ENCODE results near the gene PRKN.
"Not testable (repeated sequence)": the region's sequence is repeated elsewhere in the genome, so short reads cannot be mapped to it uniquely, and the experiment has no call there.

Gene PRKN

DNA sequence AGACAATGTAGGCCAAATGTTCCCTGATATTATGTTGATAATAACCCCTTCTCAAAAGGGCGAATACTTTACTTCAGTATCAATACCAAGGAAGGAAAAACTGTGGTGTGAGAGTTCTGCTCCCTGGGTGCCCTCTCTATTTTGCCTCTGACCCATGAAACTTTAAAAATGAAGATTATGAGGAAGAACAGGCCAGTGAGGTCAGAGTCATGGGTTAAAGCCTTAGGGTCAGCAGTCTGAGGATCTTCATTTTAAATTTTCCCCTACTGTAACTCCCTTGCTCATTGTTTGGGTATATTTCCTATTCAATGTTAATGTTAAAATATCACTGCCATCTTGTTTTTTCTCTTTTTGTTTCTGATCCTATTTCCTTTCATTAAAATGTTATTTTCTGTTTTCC is 47.9 kb downstream of the PRKN start:
- in situ Hi-C loops (cut with MboI; ENCODE audit: low sequenced_read_pairs) = no loop called here

DNA sequence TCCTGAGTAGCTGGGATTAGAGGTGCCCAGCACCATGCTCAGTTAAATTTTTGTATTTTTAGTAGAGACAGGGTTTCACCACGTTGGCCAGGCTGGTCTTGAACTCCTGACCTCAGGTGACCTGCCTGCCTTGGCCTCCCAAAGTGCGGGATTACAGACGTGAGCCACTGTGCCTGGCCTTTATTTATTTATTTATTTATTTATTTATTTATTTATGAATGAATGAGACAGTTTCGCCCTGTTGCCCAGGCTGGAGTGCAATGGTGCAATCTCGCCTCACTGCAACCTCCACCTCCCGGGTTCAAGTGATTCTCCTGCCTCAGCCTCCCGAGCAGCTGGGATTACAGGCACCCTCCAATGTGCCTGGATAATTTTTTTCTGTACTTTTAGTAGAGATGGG is 48.7 kb downstream of the PRKN start:
- in situ Hi-C loops (cut with MboI; ENCODE audit: low sequenced_read_pairs) = not testable (repeated sequence)

DNA sequence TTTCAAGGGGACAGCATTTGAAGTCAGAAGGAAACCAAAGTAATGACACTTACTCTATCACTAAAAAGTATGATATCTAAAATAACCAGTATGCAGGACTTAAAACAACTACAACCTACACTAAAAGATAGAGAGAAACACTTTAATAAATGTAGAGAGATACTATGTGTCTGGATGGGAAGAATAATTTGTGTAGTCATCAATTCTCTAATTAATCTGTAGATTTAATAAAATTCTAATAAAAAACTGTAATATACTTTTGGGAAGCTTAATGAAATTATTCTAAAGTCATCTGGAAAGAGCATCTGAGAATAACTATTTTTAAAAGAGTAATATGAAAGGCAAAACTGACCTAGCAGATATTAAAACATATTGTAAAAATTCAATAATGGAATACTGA is 52.1 kb downstream of the PRKN start:
- in situ Hi-C loops (cut with MboI; ENCODE audit: low sequenced_read_pairs) = no loop called here

DNA sequence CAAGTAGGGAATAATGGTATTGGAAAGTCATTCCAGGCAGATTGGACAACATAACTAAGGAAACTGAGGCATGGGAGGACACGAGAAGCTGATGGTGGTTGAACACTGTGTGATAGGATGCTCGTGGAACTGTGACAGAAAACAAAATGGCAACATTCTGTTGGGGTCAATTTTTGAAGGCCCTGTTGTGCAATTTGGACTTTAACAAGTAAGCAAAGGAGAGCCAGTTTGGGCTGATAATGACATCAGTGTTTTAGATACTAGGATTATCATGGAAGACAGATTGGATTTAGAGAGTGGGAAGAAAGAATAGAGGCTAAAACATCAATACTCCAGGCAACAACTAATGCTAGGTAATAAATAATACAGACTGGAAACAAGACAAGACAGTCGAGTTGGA is 53.1 kb downstream of the PRKN start:
- in situ Hi-C loops (cut with MboI; ENCODE audit: low sequenced_read_pairs) = no loop called here

DNA sequence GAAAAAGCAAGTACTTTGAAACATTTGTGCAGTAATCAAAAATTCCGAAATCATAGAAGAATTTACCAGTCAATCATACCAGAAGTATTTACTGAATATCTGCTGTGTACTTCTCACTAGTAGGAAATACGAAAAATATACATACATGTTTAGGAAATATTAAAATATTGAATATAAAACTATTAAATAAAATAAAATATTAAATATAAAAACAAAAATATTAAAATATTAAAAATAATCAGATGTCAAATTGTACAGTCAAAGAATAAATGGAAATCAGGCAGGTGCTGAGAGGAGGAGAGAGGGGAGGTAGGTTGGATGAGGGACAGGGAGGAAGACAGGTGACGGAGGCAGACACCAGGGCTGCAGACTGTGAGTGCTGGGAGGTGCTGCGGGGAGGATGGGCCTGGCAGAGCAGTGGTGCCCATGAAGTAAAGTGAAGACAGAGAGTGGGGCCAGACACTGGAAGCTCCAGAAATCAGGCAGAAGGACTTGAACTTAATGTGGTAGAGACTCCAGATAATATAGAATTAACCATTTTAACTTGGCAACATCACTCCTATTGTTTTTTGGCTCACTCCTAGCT is 55.9 kb downstream of the PRKN start:
- in situ Hi-C loops (cut with MboI; ENCODE audit: low sequenced_read_pairs) = no loop called here

DNA sequence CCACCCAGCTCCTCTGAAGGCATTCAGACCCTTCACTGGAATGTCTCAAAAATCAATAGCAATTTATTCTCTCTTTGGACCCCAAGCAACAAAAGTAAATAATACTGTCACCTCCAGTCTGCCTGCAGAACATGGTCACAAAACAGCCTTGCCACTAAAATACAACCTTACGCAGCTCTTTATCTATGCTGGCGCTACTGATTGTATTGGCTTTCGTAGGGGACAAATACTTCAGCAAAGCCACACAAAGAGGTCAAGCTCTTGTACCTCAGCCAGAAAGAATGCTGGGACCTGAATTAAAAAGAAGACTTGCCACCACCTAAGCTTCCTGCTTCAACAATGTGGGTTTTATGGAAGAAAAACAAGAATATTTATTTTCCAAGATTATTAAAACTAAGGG is 57.2 kb downstream of the PRKN start:
- in situ Hi-C loops (cut with MboI; ENCODE audit: low sequenced_read_pairs) = no loop called here

DNA sequence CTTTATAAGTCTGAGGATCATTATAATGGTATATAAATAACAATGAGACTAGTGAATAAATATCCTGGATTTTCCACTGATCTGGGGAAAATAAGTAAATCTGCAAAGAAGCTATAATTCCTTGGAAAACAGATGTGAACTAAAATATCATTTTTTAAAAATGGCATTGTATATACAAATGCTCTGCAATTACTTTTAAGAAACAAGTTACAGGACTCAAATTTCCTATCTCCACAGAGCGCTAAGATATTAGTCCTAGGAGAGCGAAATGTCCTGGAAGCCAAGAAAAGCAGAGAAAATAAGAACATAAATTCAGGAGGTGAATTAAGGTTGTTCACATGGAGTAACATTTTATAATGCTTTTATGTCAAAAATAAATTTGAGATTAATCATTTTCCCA is 61.3 kb downstream of the PRKN start:
- in situ Hi-C loops (cut with MboI; ENCODE audit: low sequenced_read_pairs) = no loop called here

DNA sequence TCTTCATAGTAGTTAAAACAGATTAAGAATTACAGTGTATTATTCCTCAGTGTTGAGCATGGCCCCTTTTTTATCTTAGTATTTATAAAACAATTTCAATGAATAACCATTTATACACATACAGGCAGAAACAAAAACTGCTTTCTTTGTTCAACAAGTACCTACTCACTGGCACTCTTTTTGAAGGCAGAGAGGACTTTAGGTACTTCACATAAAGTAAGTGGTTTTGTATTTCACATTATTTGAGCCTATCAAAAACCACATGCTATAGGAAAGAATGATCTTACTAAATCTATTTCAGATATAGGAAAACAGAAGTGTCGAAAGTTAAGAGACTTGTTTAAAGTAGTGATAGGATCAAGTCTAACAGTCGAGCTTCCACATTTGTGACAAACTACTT is 73.8 kb downstream of the PRKN start:
- in situ Hi-C loops (cut with MboI; ENCODE audit: low sequenced_read_pairs) = no loop called here

DNA sequence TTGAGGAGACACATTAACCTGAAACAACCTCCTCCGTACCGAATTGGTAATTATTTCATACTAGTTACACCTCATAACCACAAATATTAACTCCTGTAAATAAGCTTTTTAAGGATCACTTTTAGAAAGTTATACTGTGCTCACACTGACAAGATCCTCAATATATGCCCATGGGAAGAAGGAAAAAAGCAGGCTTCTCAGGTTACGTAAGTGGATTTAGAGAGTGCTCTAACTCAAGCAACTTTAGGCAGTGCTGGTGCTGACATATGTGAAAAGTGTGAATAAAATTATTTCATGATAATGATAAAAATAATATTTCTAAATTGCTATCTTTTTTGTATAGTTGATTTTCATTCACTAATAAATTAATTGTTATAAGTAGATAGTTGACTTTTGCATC is 76.1 kb downstream of the PRKN start:
- in situ Hi-C loops (cut with MboI; ENCODE audit: low sequenced_read_pairs) = no loop called here

DNA sequence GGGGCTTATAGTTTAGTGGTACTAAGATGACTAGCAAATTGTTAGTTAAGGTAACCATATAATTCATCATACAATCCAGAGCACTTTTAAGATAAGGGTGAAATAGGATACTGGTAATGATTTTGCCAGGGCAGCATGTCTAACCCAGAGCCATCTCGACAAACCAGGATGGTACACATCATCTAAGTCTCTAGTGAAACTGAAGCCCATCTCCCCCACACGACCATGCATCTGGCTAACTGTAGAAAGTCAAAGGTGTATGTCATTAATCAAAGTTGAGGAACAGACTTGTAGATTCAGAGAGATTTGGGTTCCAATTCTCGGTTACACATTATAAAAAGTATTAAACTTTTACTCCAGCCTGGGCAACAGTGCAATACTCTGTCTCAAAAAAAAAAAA is 78.3 kb downstream of the PRKN start:
- in situ Hi-C loops (cut with MboI; ENCODE audit: low sequenced_read_pairs) = no loop called here

DNA sequence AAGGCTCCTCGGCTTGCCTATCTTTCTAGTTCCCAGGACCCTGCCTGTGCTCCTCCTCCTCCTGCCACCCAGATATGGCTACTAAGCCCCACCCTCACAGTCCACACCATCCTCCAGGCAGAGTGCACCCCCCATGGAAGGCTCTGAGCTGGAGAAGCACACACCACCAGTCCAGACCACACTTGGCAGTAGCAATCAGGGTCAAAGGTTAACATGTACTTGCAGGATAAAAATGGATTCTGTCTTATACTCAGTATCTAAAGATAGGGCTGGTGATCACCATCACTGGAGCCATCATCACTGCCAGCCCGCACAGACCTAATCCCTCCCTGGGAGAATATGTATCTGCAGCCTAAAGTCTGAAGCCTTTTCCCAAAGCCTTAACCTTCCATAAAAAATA is 83.4 kb downstream of the PRKN start:
- in situ Hi-C loops (cut with MboI; ENCODE audit: low sequenced_read_pairs) = no loop called here

DNA sequence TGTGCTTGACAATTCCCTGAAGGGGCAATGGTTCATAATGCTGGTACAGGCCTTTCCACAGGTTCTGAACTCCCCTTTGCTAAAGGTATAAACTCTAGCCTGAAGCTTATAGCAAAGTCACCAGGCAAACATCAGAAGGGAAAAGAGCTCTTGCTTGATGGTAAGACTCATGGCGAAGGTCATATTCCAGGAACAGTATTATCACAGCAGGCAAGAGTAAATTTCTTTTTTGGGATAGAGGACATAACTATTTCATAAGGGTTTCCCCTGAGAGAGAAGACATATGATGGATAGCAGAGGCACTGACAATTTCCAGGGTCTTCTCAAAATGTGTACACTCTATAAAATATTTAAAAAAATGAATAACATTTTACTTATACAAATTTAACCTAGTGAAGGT is 86.8 kb downstream of the PRKN start:
- in situ Hi-C loops (cut with MboI; ENCODE audit: low sequenced_read_pairs) = no loop called here

DNA sequence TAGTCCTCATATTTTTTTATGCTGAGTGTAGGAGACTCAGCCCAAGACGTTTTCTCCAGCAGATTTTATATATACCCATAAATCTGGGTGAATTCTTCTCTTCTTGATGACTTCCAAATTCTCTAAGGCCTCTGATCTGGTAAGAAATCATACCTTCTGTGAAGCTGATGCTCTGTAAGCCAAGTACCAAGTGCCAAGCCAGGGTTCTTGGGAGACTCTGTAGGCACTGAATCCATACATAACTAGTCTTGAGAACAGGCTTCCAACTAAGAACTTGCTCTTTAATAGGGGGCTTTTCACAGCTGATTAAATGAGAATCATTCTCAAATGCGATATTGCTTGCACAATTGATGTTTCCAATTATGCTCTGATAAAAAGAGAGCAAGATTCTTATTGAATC is 87.6 kb downstream of the PRKN start:
- in situ Hi-C loops (cut with MboI; ENCODE audit: low sequenced_read_pairs) = no loop called here

DNA sequence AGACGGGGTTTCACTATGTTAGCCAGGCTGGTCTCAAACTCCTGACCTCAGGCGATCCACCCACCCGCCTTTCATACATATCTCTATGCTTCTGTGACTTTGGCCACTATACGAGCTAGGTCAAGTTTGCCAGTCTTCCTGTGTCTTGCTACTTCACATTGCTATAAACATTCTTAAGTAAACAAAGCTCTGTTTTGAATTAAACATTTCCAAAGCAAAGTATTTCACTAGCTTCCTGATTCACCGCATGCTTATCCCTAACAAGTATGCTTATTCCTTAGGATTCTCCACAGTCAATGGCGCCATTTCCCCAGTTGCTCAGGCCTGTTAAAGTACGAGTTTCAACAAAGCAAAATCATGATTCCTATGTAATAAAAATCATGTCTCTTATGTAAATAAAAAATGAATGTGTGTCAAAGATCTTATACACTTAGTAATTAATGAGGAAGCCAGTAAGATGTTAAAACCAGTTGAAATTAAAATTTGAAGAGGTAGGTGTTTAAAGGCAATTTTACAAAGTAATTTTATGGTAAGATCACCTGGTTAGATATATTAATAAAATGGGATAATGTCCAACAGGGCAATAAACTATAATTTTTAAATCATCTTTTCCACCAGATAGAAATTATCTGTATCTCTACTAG is 88.5 kb downstream of the PRKN start:
- in situ Hi-C loops (cut with MboI; ENCODE audit: low sequenced_read_pairs) = no loop called here

DNA sequence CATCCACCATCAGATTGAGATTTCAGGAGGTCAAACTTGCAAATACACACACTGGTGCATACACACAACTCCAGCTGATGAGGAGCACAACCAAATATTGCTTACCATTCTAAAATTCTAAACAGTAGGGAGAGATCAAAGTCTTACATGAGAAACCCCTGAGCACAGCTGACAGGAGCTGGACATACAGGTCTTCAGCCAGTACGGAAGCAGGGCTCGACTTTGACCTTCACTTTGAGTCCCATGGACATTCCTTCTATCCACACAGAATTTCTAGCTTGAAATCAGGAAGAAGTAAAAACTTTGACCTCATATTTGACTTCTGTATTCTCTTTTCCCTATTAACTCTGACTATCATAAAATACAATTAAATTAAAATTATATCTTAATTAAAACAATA is 90.2 kb downstream of the PRKN start:
- in situ Hi-C loops (cut with MboI; ENCODE audit: low sequenced_read_pairs) = no loop called here

DNA sequence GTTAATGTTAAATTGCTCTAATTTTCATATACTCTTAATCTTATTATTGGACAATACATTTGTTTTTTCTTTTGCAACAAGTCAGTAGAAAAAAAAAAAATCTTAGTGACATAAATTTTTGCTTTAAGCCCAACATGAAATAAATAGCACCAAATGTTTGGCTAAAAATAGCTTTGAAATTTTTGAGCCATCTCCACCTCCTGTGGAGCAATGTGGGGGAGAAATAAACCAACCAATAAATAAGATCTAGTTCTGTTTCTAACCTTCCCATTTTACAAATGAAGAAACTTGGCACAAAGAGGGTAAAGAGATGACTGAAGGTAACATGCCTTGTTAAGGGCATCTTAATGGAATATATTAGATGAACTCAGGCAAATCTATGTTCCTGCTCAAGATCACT is 91.4 kb downstream of the PRKN start:
- in situ Hi-C loops (cut with MboI; ENCODE audit: low sequenced_read_pairs) = no loop called here

DNA sequence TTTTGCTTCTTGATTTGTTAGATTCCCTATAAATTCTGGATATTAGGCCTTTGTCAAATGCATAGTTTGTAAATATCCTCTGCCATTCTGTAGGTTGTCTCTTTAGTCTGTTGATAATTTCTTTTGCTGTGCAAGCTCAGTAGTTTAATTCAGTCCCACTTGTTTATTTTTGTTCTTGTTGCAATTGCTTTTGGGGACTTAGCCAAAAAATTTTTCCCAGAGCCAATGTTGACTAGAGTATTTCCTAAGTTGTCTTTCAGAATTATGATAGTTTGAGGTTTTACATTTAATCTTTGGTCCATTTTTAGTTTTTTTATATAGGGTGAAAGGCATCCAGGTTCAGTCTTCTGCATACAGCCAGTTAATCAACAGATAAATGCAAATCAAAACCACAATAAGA is 96.0 kb downstream of the PRKN start:
- in situ Hi-C loops (cut with MboI; ENCODE audit: low sequenced_read_pairs) = no loop called here

DNA sequence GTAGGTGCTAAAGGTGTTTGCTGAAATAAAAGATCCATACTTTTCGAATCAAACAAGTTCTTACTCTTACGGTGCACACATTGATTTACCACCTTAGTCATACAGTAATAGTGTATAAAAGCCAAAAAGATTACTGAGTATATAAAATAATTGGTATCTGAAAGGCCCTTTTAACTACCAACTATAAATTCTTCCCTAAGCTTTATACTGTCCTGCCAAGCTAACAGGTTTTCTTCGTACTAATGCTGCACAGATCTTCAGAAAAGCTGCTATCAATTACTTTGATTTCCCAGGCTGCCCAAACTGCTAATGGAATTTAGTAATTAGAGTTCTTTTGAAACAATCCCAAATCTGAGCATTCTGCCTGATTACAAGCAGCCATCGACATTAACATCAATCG is 97.5 kb downstream of the PRKN start:
- in situ Hi-C loops (cut with MboI; ENCODE audit: low sequenced_read_pairs) = no loop called here

DNA sequence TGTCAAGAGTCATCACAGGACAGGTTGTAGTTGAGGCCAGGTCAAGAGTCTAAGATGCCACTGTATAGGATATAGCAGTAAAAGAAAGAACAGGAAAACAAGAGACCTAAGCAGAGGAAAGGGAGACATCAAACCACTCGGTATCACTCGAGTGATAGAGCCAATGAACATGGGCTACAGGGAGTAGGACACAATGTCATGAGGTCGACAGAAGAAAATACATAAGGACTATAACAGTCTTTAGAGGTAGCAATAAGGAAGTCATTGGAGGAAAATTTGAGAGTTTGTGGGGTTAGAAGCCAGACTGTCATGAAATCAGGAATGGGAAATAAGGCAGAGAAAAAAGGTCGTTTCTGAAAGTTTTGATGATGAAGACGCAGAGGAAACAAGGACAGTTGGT is 99.7 kb downstream of the PRKN start:
- in situ Hi-C loops (cut with MboI; ENCODE audit: low sequenced_read_pairs) = no loop called here

DNA sequence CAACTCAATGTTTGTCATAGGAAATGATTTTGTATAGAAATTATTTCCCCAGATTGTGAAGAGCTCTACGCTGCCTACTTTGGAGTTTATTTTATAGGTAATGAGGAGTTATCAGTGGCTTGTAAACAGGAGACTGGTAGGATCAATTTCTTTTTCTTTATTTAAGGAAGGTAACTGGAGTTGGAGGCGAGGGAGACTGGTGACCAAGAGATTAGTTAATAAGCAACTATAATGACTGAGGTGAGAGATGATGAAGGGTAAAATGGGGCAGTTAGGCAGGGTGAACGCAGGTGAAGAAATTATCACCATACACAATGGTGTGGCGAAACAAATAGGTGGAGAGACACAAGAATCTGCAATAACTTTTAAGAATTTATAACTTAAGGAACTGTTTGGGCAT is 100.2 kb downstream of the PRKN start:
- in situ Hi-C loops (cut with MboI; ENCODE audit: low sequenced_read_pairs) = no loop called here

DNA sequence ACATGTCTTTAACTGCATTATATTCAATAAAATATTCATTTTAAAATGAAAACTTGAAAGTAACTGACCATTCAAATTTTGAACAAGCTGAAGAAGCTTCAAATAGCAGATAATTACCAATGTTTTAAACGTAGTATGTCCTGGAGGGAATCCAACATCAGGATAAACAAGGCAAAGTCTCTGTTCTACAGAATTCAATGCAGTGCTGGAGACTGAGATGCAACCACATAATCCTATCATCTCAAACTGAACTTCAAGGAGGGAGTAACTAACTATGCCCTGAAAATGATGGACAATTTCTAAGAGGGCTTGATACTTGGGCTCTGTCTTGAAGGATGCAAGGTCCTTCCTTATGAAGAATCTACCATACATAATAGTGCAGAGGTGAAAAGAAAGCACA is 100.7 kb downstream of the PRKN start:
- in situ Hi-C loops (cut with MboI; ENCODE audit: low sequenced_read_pairs) = no loop called here

DNA sequence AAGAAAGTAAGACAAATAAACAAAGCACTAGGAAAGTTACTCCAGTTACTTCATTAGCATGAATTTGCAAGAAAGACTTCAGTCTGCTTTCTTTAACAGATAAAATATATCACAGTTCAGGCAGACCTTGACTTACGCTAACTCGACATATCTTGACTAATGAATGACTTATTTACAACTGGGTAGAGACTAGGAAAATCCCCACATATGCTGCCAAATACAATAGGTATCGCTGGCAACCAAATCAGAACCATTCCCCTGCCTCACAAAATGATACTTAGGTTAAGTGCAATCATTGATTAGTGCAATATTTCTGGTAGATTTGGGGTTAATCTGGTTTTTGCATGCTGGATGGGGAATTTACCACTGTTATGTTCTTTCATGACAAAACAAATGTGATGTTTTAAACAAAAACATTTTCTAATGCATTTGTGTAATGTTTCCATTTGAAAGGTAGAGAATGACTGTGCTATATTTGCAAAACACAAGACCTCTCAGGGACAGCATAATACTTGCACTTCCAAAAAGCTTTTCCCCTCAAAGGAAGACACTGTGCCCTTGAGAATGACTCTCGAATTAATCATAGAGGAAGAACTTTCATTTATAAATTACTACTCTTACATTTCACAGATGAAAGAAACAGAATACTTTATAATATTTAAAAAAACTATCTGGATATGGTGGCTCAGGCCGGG is 101.6 kb downstream of the PRKN start:
- in situ Hi-C loops (cut with MboI; ENCODE audit: low sequenced_read_pairs) = no loop called here

DNA sequence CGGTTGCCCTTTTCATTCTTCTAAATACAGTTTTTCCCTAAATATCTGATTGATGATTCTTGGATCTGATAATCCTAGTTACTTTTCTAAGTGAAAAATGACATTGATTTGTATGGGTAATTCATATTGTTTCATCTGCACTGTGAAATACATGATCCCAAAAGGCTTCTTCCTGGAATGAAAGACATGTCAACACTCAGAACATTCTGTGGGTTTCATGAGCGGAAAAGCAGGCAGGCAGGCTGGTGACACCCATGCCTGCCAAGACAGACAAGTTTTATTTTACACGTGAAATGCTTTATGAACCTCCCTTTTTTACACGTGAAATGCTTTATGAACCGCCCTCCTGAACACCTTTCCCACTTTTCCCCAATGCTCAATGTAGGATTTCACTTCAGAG is 105.0 kb downstream of the PRKN start:
- in situ Hi-C loops (cut with MboI; ENCODE audit: low sequenced_read_pairs) = no loop called here

Data from HL-60/S4 treated with retinoic acid at 250 ng/mL for 4 days and 3 days (cell line).